ENCODE measurements around the gene USP17L25. TPM values are rescaled to one million over a fixed set of nuclear protein-coding genes. Genes with fewer than 3 reads are reported as not detected.
"Not testable (repeated sequence)": the region's sequence is repeated elsewhere in the genome, so short reads cannot be mapped to it uniquely, and the experiment has no call there.

USP17L25 gene, protein sequence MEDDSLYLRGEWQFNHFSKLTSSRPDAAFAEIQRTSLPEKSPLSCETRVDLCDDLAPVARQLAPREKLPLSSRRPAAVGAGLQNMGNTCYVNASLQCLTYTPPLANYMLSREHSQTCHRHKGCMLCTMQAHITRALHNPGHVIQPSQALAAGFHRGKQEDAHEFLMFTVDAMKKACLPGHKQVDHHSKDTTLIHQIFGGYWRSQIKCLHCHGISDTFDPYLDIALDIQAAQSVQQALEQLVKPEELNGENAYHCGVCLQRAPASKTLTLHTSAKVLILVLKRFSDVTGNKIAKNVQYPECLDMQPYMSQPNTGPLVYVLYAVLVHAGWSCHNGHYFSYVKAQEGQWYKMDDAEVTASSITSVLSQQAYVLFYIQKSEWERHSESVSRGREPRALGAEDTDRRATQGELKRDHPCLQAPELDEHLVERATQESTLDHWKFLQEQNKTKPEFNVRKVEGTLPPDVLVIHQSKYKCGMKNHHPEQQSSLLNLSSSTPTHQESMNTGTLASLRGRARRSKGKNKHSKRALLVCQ
- total RNA-seq, result not detected
- not detected for polyA plus RNA-seq
- long read RNA-seq, donor 1, result 0 reads
- long read RNA-seq, donor 2, result 0 reads
- long read RNA-seq, donor 3, result 0 reads
- long read RNA-seq, donor 4, result 0 reads
- long read RNA-seq, donor 5, result 0 reads

DNA sequence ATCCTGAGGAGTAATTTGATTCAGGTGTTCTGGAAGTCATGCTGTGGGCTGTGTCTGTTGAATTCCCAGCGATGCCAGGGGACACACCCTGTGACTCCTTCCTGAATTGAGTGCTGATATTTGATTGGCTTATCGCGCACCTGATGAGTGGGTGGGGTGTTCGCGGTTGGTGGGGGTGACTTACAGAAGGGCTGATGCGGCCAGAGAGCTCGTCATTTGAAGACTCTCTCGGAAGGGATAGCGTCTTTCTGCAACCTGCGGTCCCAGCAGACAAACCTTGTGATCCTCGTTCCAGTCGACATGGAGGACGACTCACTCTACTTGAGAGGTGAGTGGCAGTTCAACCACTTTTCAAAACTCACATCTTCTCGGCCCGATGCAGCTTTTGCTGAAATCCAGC is at the start of gene USP17L25:
TSS of gene USP17L25 (plus strand) at position 301 of the 400 bp plus-strand sequence. CDS start at position 301, 0 bp downstream.
- H3K9me3 ChIP-seq (ENCODE audit: control insufficient read depth in 4 of 4, insufficient read depth in 3 of 4, low read length in 3 of 4); H3K27me3 ChIP-seq (ENCODE audit: control insufficient read depth in 3 of 3, insufficient read depth in 3 of 3, low read length in 2 of 3); H3K9ac ChIP-seq (ENCODE audit: insufficient read depth in 1 of 2, low read length in 2 of 2); H3K4me3 ChIP-seq; ATAC-seq (ENCODE audit: insufficient read depth, low FRiP score); H3K36me3 ChIP-seq (ENCODE audit: control insufficient read depth in 4 of 4, insufficient read depth in 4 of 4, low read length in 4 of 4); H3K4me1 ChIP-seq (ENCODE audit: control insufficient read depth in 5 of 5, insufficient read depth in 5 of 5, low read length in 5 of 5); H3K27ac ChIP-seq (ENCODE audit: low read depth in 1 of 2, low read length in 1 of 2); DNase-seq: not testable (repeated sequence)
- no CpG with 5 or more reads among the region's 15 CpGs for WGBS, 2 donors

DNA sequence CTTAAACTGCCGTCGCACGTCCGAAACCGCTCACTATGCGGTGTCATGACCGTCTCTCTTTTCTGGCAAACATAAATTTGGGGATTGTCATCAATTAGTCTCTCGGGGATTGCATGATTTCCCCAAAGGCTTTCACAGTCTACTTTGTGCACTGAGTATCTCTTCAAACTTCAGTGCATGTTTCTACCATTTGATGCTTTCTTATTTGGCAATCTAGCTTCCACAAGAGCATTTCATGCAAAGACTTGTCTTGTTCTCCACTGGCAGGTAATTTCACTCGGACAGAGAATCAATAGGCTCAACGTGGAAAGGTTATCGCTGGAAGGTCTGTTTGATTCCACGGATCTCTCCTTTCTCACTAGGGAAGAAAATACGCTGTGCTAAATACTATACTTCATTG is 5.5 kb upstream of the USP17L25 start:
- H3K36me3 ChIP-seq (ENCODE audit: control insufficient read depth in 4 of 4, insufficient read depth in 4 of 4, low read length in 4 of 4); H3K9me3 ChIP-seq (ENCODE audit: control insufficient read depth in 4 of 4, insufficient read depth in 3 of 4, low read length in 3 of 4); H3K4me3 ChIP-seq; H3K27ac ChIP-seq (ENCODE audit: low read depth in 1 of 2, low read length in 1 of 2); ATAC-seq (ENCODE audit: insufficient read depth, low FRiP score); H3K4me1 ChIP-seq (ENCODE audit: control insufficient read depth in 5 of 5, insufficient read depth in 5 of 5, low read length in 5 of 5); DNase-seq; H3K27me3 ChIP-seq (ENCODE audit: control insufficient read depth in 3 of 3, insufficient read depth in 3 of 3, low read length in 2 of 3); H3K9ac ChIP-seq (ENCODE audit: insufficient read depth in 1 of 2, low read length in 2 of 2): not testable (repeated sequence)
- WGBS, 2 donors, result 86 to 90% methylated on average over 1 of the region's 13 CpGs

DNA sequence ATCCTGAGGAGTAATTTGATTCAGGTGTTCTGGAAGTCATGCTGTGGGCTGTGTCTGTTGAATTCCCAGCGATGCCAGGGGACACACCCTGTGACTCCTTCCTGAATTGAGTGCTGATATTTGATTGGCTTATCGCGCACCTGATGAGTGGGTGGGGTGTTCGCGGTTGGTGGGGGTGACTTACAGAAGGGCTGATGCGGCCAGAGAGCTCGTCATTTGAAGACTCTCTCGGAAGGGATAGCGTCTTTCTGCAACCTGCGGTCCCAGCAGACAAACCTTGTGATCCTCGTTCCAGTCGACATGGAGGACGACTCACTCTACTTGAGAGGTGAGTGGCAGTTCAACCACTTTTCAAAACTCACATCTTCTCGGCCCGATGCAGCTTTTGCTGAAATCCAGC is 4.8 kb upstream of the USP17L25 start, which contains the start of gene USP17L24:
TSS of gene USP17L24 (plus strand) at position 301 of the 400 bp plus-strand sequence. CDS start at position 301, 0 bp downstream.
- not testable (repeated sequence) for H3K9me3 ChIP-seq (ENCODE audit: control insufficient read depth in 4 of 4, insufficient read depth in 3 of 4, low read length in 3 of 4); ATAC-seq (ENCODE audit: insufficient read depth, low FRiP score); H3K4me3 ChIP-seq; H3K4me1 ChIP-seq (ENCODE audit: control insufficient read depth in 5 of 5, insufficient read depth in 5 of 5, low read length in 5 of 5); H3K27ac ChIP-seq (ENCODE audit: low read depth in 1 of 2, low read length in 1 of 2); H3K36me3 ChIP-seq (ENCODE audit: control insufficient read depth in 4 of 4, insufficient read depth in 4 of 4, low read length in 4 of 4); DNase-seq; H3K27me3 ChIP-seq (ENCODE audit: control insufficient read depth in 3 of 3, insufficient read depth in 3 of 3, low read length in 2 of 3); H3K9ac ChIP-seq (ENCODE audit: insufficient read depth in 1 of 2, low read length in 2 of 2)
- no CpG with 5 or more reads among the region's 15 CpGs for WGBS, 2 donors

DNA sequence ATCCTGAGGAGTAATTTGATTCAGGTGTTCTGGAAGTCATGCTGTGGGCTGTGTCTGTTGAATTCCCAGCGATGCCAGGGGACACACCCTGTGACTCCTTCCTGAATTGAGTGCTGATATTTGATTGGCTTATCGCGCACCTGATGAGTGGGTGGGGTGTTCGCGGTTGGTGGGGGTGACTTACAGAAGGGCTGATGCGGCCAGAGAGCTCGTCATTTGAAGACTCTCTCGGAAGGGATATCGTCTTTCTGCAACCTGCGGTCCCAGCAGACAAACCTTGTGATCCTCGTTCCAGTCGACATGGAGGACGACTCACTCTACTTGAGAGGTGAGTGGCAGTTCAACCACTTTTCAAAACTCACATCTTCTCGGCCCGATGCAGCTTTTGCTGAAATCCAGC is 4.6 kb downstream of the USP17L25 start, which contains the start of gene USP17L26:
TSS of gene USP17L26 (plus strand) at position 301 of the 400 bp plus-strand sequence. CDS start at position 301, 0 bp downstream.
- not testable (repeated sequence) for H3K9me3 ChIP-seq (ENCODE audit: control insufficient read depth in 4 of 4, insufficient read depth in 3 of 4, low read length in 3 of 4); H3K36me3 ChIP-seq (ENCODE audit: control insufficient read depth in 4 of 4, insufficient read depth in 4 of 4, low read length in 4 of 4); H3K9ac ChIP-seq (ENCODE audit: insufficient read depth in 1 of 2, low read length in 2 of 2); DNase-seq; H3K27ac ChIP-seq (ENCODE audit: low read depth in 1 of 2, low read length in 1 of 2); H3K4me3 ChIP-seq; H3K27me3 ChIP-seq (ENCODE audit: control insufficient read depth in 3 of 3, insufficient read depth in 3 of 3, low read length in 2 of 3); H3K4me1 ChIP-seq (ENCODE audit: control insufficient read depth in 5 of 5, insufficient read depth in 5 of 5, low read length in 5 of 5); ATAC-seq (ENCODE audit: insufficient read depth, low FRiP score)
- WGBS, 2 donors, result no CpG with 5 or more reads among the region's 15 CpGs

DNA sequence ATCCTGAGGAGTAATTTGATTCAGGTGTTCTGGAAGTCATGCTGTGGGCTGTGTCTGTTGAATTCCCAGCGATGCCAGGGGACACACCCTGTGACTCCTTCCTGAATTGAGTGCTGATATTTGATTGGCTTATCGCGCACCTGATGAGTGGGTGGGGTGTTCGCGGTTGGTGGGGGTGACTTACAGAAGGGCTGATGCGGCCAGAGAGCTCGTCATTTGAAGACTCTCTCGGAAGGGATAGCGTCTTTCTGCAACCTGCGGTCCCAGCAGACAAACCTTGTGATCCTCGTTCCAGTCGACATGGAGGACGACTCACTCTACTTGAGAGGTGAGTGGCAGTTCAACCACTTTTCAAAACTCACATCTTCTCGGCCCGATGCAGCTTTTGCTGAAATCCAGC is 9.4 kb downstream of the USP17L25 start, which contains the start of gene USP17L5:
TSS of gene USP17L5 (plus strand) at position 301 of the 400 bp plus-strand sequence. CDS start at position 301, 0 bp downstream.
- DNase-seq; H3K4me1 ChIP-seq (ENCODE audit: control insufficient read depth in 5 of 5, insufficient read depth in 5 of 5, low read length in 5 of 5); H3K36me3 ChIP-seq (ENCODE audit: control insufficient read depth in 4 of 4, insufficient read depth in 4 of 4, low read length in 4 of 4); H3K27ac ChIP-seq (ENCODE audit: low read depth in 1 of 2, low read length in 1 of 2); H3K27me3 ChIP-seq (ENCODE audit: control insufficient read depth in 3 of 3, insufficient read depth in 3 of 3, low read length in 2 of 3); H3K9ac ChIP-seq (ENCODE audit: insufficient read depth in 1 of 2, low read length in 2 of 2); H3K4me3 ChIP-seq; H3K9me3 ChIP-seq (ENCODE audit: control insufficient read depth in 4 of 4, insufficient read depth in 3 of 4, low read length in 3 of 4); ATAC-seq (ENCODE audit: insufficient read depth, low FRiP score): not testable (repeated sequence)
- WGBS, 2 donors, result no CpG with 5 or more reads among the region's 15 CpGs

GRCh38 chr4:9343848-9344247 is 14.1 kb downstream of the USP17L25 start, which contains the start of gene USP17L27:
USP17L27 (plus strand) TSS chr4:9344148; CDS start chr4:9344148, 0 bp downstream.
- not testable (repeated sequence) for H3K27ac ChIP-seq (ENCODE audit: low read depth in 1 of 2, low read length in 1 of 2); H3K9me3 ChIP-seq (ENCODE audit: control insufficient read depth in 4 of 4, insufficient read depth in 3 of 4, low read length in 3 of 4); ATAC-seq (ENCODE audit: insufficient read depth, low FRiP score); H3K36me3 ChIP-seq (ENCODE audit: control insufficient read depth in 4 of 4, insufficient read depth in 4 of 4, low read length in 4 of 4); H3K4me3 ChIP-seq; H3K9ac ChIP-seq (ENCODE audit: insufficient read depth in 1 of 2, low read length in 2 of 2); DNase-seq; H3K4me1 ChIP-seq (ENCODE audit: control insufficient read depth in 5 of 5, insufficient read depth in 5 of 5, low read length in 5 of 5); H3K27me3 ChIP-seq (ENCODE audit: control insufficient read depth in 3 of 3, insufficient read depth in 3 of 3, low read length in 2 of 3)
- WGBS, 2 donors, result no CpG with 5 or more reads among the region's 15 CpGs

GRCh38 chr4:9348593-9348992 is 18.9 kb downstream of the USP17L25 start, which contains the start of gene USP17L28:
USP17L28 (plus strand) TSS chr4:9348893; CDS start chr4:9348893, 0 bp downstream.
- WGBS, 2 donors, result no CpG with 5 or more reads among the region's 15 CpGs
- not testable (repeated sequence) for H3K27me3 ChIP-seq (ENCODE audit: control insufficient read depth in 3 of 3, insufficient read depth in 3 of 3, low read length in 2 of 3); H3K9me3 ChIP-seq (ENCODE audit: control insufficient read depth in 4 of 4, insufficient read depth in 3 of 4, low read length in 3 of 4); H3K4me1 ChIP-seq (ENCODE audit: control insufficient read depth in 5 of 5, insufficient read depth in 5 of 5, low read length in 5 of 5); H3K27ac ChIP-seq (ENCODE audit: low read depth in 1 of 2, low read length in 1 of 2); H3K9ac ChIP-seq (ENCODE audit: insufficient read depth in 1 of 2, low read length in 2 of 2); H3K36me3 ChIP-seq (ENCODE audit: control insufficient read depth in 4 of 4, insufficient read depth in 4 of 4, low read length in 4 of 4); H3K4me3 ChIP-seq; ATAC-seq (ENCODE audit: insufficient read depth, low FRiP score); DNase-seq

- not testable (repeated sequence) for H3K4me3 ChIP-seq; DNase-seq; ATAC-seq (ENCODE audit: insufficient read depth, low FRiP score); H3K27ac ChIP-seq (ENCODE audit: low read depth in 1 of 2, low read length in 1 of 2); H3K4me1 ChIP-seq (ENCODE audit: control insufficient read depth in 5 of 5, insufficient read depth in 5 of 5, low read length in 5 of 5); H3K9ac ChIP-seq (ENCODE audit: insufficient read depth in 1 of 2, low read length in 2 of 2); H3K9me3 ChIP-seq (ENCODE audit: control insufficient read depth in 4 of 4, insufficient read depth in 3 of 4, low read length in 3 of 4); H3K36me3 ChIP-seq (ENCODE audit: control insufficient read depth in 4 of 4, insufficient read depth in 4 of 4, low read length in 4 of 4); H3K27me3 ChIP-seq (ENCODE audit: control insufficient read depth in 3 of 3, insufficient read depth in 3 of 3, low read length in 2 of 3)
- 96% methylated on average over 12 of the region's 18 CpGs; no CpG with 5 or more reads in 1 of the 2 donors for WGBS, 2 donors
Measured at GRCh38 chr4:9350866-9351265, 21.2 kb downstream of the USP17L25 start.
